Measurements from ENCODE around the gene C19orf38. TPM values are rescaled to one million over a fixed set of nuclear protein-coding genes. Genes with fewer than 3 reads are reported as not detected.

The C19orf38 gene
- total and polyA plus RNA-seq, 4 donors, result 0.97 to 3.9 (median 1.5) TPM

DNA sequence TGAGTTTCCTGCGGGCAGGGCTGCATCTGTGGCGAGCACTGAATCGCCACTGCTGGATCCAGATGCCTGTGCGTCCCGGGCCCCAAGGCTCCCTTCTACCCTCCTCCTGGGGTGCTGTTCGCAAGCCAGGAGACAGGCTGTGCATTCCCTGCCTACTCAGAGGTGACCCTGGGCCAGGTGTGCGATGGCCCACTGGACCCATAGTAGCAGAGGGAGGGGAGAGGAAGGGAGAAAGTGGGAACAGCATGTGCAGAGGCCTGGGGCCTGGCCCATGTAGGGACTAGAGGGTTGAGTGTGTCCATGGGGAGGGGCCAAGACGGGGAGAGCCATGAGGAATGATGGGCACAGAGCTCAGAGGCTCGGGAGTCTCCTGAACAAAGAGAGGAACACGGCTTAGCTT lies 50.4 kb downstream of the C19orf38 start:
- Histone ChIP-seq H3K36me3 (ENCODE audit: control insufficient read depth in 4 of 4, insufficient read depth in 3 of 4, low read depth in 1 of 4, low read length in 3 of 4) (peaks cover 0 to 1% (median 0%) of the 10 kb centered on the region in 4 donors), H3K27ac (ENCODE audit: low read depth in 1 of 2, low read length in 2 of 2) (no peak overlapping the region), H3K4me3 (ENCODE audit: low read depth in 1 of 3, low read length in 3 of 3) (no peak overlapping the region), H3K9ac (ENCODE audit: low read depth in 1 of 2, low read length in 2 of 2) (no peak overlapping the region), H3K9me3 (ENCODE audit: control insufficient read depth in 4 of 4, low read length in 3 of 4) (no peaks in the 10 kb centered on the region), H3K27me3 (ENCODE audit: control insufficient read depth in 4 of 4, insufficient read depth in 4 of 4, low read length in 3 of 4) (no peaks in the 10 kb centered on the region), H3K4me1 (ENCODE audit: control insufficient read depth in 4 of 4, insufficient read depth in 4 of 4, low read length in 3 of 4) (peaks cover 7 to 23% (median 16%) of the 10 kb centered on the region in 4 donors)
- WGBS, result 76% methylated on average over 10 of the region's 10 CpGs
- TF ChIP-seq YY1 (IDR thresholded peaks at IDR 0.05) (no peak), FOXA1 (IDR thresholded peaks at IDR 0.05) (no peak), RAD21 (IDR thresholded peaks at IDR 0.05) (no peak), JUND (IDR thresholded peaks at IDR 0.05) (no peak), NR2F2 (IDR thresholded peaks at IDR 0.05) (no peak), SP1 (IDR thresholded peaks at IDR 0.05) (no peak), HNF4G (IDR thresholded peaks at IDR 0.05) (no peak), EGR1 (IDR thresholded peaks at IDR 0.05; ENCODE audit: low read depth in 2 of 2) (no peak), HNF4A (conservative IDR thresholded peaks at IDR 0.05) (no peak), FOXA2 (IDR thresholded peaks at IDR 0.05) (no peak), TAF1 (conservative IDR thresholded peaks at IDR 0.05) (no peak)
- TF ChIP-seq, protein P1, sequence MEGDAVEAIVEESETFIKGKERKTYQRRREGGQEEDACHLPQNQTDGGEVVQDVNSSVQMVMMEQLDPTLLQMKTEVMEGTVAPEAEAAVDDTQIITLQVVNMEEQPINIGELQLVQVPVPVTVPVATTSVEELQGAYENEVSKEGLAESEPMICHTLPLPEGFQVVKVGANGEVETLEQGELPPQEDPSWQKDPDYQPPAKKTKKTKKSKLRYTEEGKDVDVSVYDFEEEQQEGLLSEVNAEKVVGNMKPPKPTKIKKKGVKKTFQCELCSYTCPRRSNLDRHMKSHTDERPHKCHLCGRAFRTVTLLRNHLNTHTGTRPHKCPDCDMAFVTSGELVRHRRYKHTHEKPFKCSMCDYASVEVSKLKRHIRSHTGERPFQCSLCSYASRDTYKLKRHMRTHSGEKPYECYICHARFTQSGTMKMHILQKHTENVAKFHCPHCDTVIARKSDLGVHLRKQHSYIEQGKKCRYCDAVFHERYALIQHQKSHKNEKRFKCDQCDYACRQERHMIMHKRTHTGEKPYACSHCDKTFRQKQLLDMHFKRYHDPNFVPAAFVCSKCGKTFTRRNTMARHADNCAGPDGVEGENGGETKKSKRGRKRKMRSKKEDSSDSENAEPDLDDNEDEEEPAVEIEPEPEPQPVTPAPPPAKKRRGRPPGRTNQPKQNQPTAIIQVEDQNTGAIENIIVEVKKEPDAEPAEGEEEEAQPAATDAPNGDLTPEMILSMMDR (IDR thresholded peaks at IDR 0.05; ENCODE audit: low read depth, low read length, missing input control), result no peak
- TF ChIP-seq, protein P2, sequence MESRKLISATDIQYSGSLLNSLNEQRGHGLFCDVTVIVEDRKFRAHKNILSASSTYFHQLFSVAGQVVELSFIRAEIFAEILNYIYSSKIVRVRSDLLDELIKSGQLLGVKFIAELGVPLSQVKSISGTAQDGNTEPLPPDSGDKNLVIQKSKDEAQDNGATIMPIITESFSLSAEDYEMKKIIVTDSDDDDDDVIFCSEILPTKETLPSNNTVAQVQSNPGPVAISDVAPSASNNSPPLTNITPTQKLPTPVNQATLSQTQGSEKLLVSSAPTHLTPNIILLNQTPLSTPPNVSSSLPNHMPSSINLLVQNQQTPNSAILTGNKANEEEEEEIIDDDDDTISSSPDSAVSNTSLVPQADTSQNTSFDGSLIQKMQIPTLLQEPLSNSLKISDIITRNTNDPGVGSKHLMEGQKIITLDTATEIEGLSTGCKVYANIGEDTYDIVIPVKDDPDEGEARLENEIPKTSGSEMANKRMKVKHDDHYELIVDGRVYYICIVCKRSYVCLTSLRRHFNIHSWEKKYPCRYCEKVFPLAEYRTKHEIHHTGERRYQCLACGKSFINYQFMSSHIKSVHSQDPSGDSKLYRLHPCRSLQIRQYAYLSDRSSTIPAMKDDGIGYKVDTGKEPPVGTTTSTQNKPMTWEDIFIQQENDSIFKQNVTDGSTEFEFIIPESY (IDR thresholded peaks at IDR 0.05), result no peak
- TF ChIP-seq, protein P3, sequence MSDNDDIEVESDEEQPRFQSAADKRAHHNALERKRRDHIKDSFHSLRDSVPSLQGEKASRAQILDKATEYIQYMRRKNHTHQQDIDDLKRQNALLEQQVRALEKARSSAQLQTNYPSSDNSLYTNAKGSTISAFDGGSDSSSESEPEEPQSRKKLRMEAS (IDR thresholded peaks at IDR 0.05), result no peak
- TF ChIP-seq, protein P4, sequence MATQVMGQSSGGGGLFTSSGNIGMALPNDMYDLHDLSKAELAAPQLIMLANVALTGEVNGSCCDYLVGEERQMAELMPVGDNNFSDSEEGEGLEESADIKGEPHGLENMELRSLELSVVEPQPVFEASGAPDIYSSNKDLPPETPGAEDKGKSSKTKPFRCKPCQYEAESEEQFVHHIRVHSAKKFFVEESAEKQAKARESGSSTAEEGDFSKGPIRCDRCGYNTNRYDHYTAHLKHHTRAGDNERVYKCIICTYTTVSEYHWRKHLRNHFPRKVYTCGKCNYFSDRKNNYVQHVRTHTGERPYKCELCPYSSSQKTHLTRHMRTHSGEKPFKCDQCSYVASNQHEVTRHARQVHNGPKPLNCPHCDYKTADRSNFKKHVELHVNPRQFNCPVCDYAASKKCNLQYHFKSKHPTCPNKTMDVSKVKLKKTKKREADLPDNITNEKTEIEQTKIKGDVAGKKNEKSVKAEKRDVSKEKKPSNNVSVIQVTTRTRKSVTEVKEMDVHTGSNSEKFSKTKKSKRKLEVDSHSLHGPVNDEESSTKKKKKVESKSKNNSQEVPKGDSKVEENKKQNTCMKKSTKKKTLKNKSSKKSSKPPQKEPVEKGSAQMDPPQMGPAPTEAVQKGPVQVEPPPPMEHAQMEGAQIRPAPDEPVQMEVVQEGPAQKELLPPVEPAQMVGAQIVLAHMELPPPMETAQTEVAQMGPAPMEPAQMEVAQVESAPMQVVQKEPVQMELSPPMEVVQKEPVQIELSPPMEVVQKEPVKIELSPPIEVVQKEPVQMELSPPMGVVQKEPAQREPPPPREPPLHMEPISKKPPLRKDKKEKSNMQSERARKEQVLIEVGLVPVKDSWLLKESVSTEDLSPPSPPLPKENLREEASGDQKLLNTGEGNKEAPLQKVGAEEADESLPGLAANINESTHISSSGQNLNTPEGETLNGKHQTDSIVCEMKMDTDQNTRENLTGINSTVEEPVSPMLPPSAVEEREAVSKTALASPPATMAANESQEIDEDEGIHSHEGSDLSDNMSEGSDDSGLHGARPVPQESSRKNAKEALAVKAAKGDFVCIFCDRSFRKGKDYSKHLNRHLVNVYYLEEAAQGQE (IDR thresholded peaks at IDR 0.05), result no peak
- DNase-seq (ENCODE audit: low spot score), result no peak

DNA sequence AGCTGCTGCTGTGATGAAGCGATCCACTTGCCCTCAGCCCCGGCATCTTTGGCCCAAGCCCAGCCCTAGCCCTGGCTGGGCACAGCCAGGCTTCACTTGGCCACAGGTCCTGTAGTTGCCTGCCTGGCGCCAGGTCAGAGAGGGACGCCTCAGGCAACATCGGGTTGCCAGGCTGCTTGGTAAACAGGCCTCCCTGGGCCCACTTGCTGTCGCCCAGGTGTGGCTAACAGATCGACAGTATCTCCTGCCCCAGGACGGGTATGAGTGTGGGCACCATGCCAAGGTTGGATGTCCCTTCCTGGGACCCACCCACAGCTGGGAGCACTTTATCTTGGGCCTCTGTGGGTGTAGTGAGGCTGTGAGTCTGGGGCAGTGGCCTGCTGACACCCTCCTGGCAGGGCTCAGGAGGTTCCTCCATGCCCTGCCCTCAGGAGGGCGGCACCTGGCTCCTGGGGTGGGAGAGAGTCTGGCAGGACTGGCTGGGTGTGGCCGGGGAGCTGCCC lies 51.0 kb downstream of the C19orf38 start:
- Histone ChIP-seq H3K27ac (ENCODE audit: low read depth in 1 of 2, low read length in 2 of 2) (peak overlapping the region; percentile 47 to 80), H3K9ac (ENCODE audit: low read depth in 1 of 2, low read length in 2 of 2) (no peak overlapping the region), H3K4me1 (ENCODE audit: control insufficient read depth in 4 of 4, insufficient read depth in 4 of 4, low read length in 3 of 4) (peaks cover 7 to 23% (median 16%) of the 10 kb centered on the region in 4 donors), H3K4me3 (ENCODE audit: low read depth in 1 of 3, low read length in 3 of 3) (no peak overlapping the region), H3K27me3 (ENCODE audit: control insufficient read depth in 4 of 4, insufficient read depth in 4 of 4, low read length in 3 of 4) (no peaks in the 10 kb centered on the region), H3K36me3 (ENCODE audit: control insufficient read depth in 4 of 4, insufficient read depth in 3 of 4, low read depth in 1 of 4, low read length in 3 of 4) (peaks cover 0 to 1% (median 0%) of the 10 kb centered on the region in 4 donors), H3K9me3 (ENCODE audit: control insufficient read depth in 4 of 4, low read length in 3 of 4) (no peaks in the 10 kb centered on the region)
- DNase-seq (ENCODE audit: low spot score), result peak; percentile 89
- WGBS, result 26% methylated on average over 10 of the region's 10 CpGs
- TF ChIP-seq NR2F2 (IDR thresholded peaks at IDR 0.05) (no peak), RXRA (IDR thresholded peaks at IDR 0.05) (peak; percentile 66 to 80), EGR1 (IDR thresholded peaks at IDR 0.05; ENCODE audit: low read depth in 2 of 2) (no peak), SP1 (IDR thresholded peaks at IDR 0.05) (no peak), GABPA (IDR thresholded peaks at IDR 0.05 in 1 of 2, conservative IDR thresholded peaks at IDR 0.05 in 1 of 2) (no peak), HNF4A (conservative IDR thresholded peaks at IDR 0.05) (peak in 1 of 2 donors; percentile 9), FOXA1 (IDR thresholded peaks at IDR 0.05) (no peak), TAF1 (conservative IDR thresholded peaks at IDR 0.05) (no peak), RAD21 (IDR thresholded peaks at IDR 0.05) (peak in 1 of 2 donors; percentile 53), FOXA2 (IDR thresholded peaks at IDR 0.05) (peak; percentile 62), YY1 (IDR thresholded peaks at IDR 0.05) (no peak), HNF4G (IDR thresholded peaks at IDR 0.05) (no peak)
- TF ChIP-seq, protein P2 (IDR thresholded peaks at IDR 0.05), result no peak
- TF ChIP-seq, protein P5, sequence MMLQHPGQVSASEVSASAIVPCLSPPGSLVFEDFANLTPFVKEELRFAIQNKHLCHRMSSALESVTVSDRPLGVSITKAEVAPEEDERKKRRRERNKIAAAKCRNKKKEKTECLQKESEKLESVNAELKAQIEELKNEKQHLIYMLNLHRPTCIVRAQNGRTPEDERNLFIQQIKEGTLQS (IDR thresholded peaks at IDR 0.05), result no peak
- TF ChIP-seq, protein P3 (IDR thresholded peaks at IDR 0.05), result no peak
